PC-3 (cell line): Measurements from ENCODE around the gene CCT3. TPM values are rescaled to one million over a fixed set of nuclear protein-coding genes. Genes with fewer than 3 reads are reported as not detected.

Source experiments
- ATAC-seq: fragments of 200-7000 bp; cut with Tn5 transposase; 2 replicates; pipeline ENCODE4 v1.9.1; 2020; ENCODE audit warnings: mild to moderate bottlenecking, moderate library complexity
- BruUV-seq: library from RNA; stranded (reverse); fragments of 400-500 nt; replicated peaks from 2 replicates; lab custom pipeline; 2021; lab: Mats Ljungman, UMichigan
- CTCF ChIA-PET: fragments of 300-600 bp; sonication (Branson Sonifier 250); formaldehyde crosslinking; loops from one replicate; lab custom pipeline; 2022; ENCODE audit warnings: antibody characterized with exemption; lab: Charles Lee
- POLR2A ChIA-PET: fragments of 300-600 bp; sonication (Branson Sonifier 250); formaldehyde crosslinking; loops from one replicate; lab custom pipeline; 2022; ENCODE audit warnings: antibody characterized with exemption; ENCODE audit not compliant: unreplicated experiment; lab: Charles Lee
- DNase-seq: peaks from one replicate; pipeline ENCODE4 v3.0.0-alpha.2; 2015
- H2AFZ ChIP-seq: fragments of 300-600 bp; sonication (generic); 2 replicates; pipeline ENCODE4 v1.6.0; 2016; ENCODE audit warnings: antibody characterized with exemption, low read length
- H3F3A ChIP-seq: fragments of 300-600 bp; sonication (generic); one replicate; pipeline ENCODE4 v1.6.0; 2017; ENCODE audit warnings: antibody characterized with exemption, low read length, control low read depth, mild to moderate bottlenecking; ENCODE audit not compliant: unreplicated experiment
- H3K27ac ChIP-seq: fragments of 300-600 bp; sonication (generic); 2 replicates; pipeline ENCODE4 v1.5.1; 2016; ENCODE audit warnings: mild to moderate bottlenecking, low read length
- H3K27me3 ChIP-seq: fragments of 300-600 bp; sonication (generic); 2 replicates; pipeline ENCODE4 v1.6.1; 2016; ENCODE audit warnings: low read length, mixed read lengths
- H3K36me3 ChIP-seq: fragments of 300-600 bp; sonication (generic); 2 replicates; pipeline ENCODE4 v1.6.1; 2016; ENCODE audit warnings: low read depth, mixed run types, low read length, mixed read lengths
- H3K4me1 ChIP-seq: fragments of 300-600 bp; sonication (generic); 2 replicates; pipeline ENCODE4 v1.5.1; 2016; ENCODE audit warnings: low read length; ENCODE audit not compliant: insufficient read depth
- H3K4me2 ChIP-seq: fragments of 300-600 bp; sonication (generic); 2 replicates; pipeline ENCODE4 v1.6.0; 2016; ENCODE audit warnings: low read length
- H3K4me3 ChIP-seq: fragments of 300-600 bp; sonication (generic); 2 replicates; pipeline ENCODE4 v1.5.1; 2016; ENCODE audit warnings: mild to moderate bottlenecking, low read length, mixed read lengths
- H3K79me2 ChIP-seq: fragments of 300-600 bp; sonication (generic); 2 replicates; pipeline ENCODE4 v1.6.1; 2017; ENCODE audit warnings: low read length, mixed read lengths
- H3K9ac ChIP-seq: fragments of 300-600 bp; sonication (generic); 2 replicates; pipeline ENCODE4 v1.6.0; 2016; ENCODE audit warnings: mild to moderate bottlenecking, low read length
- H3K9me2 ChIP-seq: fragments of 300-600 bp; sonication (generic); replicated peaks from 2 replicates; pipeline ENCODE4 v1.6.1; 2016; ENCODE audit warnings: mixed run types, low read length, mixed read lengths
- H3K9me3 ChIP-seq: fragments of 300-600 bp; sonication (generic); 2 replicates; pipeline ENCODE4 v1.6.1; 2016; ENCODE audit warnings: low read length, mixed read lengths
- H4K20me1 ChIP-seq: fragments of 300-600 bp; sonication (generic); 2 replicates; pipeline ENCODE4 v1.6.1; 2016; ENCODE audit warnings: low read length, mixed read lengths
- EZH2 ChIP-seq: fragments of 300-600 bp; sonication (generic); IDR thresholded peaks from one replicate; pipeline ENCODE4 v1.6.1; 2017; ENCODE audit warnings: antibody characterized with exemption, mild to moderate bottlenecking, low read length; ENCODE audit not compliant: unreplicated experiment
- EZH2phosphoT487 ChIP-seq: fragments of 300-600 bp; sonication (generic); IDR thresholded peaks from 2 replicates; pipeline ENCODE4 v1.6.1; 2018; ENCODE audit warnings: mild to moderate bottlenecking, antibody characterized with exemption, low read length, borderline replicate concordance
- intact Hi-C: fragments of 100-400 bp; cut with micrococcal nuclease; formaldehyde crosslinking; loops from 2 replicates; pipeline ENCODE4 v1.9.0; 2023
- total RNA-seq: library from RNA; depleted of rRNA; stranded (reverse); fragments of >200 nt; gene quantifications from 2 replicates; pipeline ENCODE4 v1.2.3, GENCODE V29; 2014
- TF ChIP-seq, protein P1 (sequence below): fragments of 300-600 bp; sonication (generic); conservative IDR thresholded peaks from 2 replicates; pipeline ENCODE4 v1.5.1; 2017; ENCODE audit warnings: antibody characterized with exemption, low read depth, mild to moderate bottlenecking, low read length

Gene CCT3
- total RNA-seq, 1 experiment from 2014 or later: 692 TPM

DNA sequence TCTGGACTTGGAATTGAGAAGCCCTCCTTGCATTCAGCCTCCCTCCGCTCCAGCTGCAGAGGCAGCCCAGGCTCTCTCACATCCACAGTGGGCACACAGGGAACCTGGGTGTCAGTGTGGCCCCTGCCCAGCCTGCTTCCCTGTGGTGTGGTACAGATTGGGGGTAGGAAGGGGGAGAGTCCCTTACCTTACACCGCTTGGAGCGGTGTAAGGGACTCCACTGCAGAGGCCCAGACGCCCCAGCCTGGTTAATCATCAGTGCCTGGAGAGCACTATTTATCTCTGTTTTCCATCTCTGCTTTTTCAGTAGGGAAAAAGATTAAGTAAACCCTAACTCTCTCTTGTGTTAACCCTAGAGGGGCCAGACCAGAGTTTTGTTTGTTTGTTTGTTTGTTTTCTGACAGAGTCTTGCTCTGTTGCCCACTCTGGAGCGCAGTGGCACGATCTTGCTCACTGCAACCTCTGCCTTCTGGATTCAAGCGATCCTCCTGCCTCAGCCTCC lies 30.1 kb upstream of the CCT3 start:
- H3K36me3 ChIP-seq: no peaks in the 10 kb centered on the region
- H3K4me1 ChIP-seq: peaks cover 5% of the 10 kb centered on the region; the same call in 1 of the 2 replicates
- DNase-seq (no peak), ATAC-seq (0 out of 2 replicates have a peak, but pooled peaks have one; percentile 8)
- no peaks in the 10 kb centered on the region for H3F3A ChIP-seq
- H3K9ac ChIP-seq: no peak overlapping the region
- H2AFZ ChIP-seq: no peak overlapping the region
- H3K4me3 ChIP-seq: no peak overlapping the region
- no peaks in the 10 kb centered on the region for H3K9me2 ChIP-seq
- H3K27ac ChIP-seq: no peak overlapping the region
- no peaks in the 10 kb centered on the region for H3K79me2 ChIP-seq
- intact Hi-C loops: no loop called here
- no peaks in the 10 kb centered on the region for H3K27me3 ChIP-seq
- no peak overlapping the region for H3K4me2 ChIP-seq
- no peaks in the 10 kb centered on the region for H3K9me3 ChIP-seq
- CTCF ChIA-PET: no interaction called here
- H4K20me1 ChIP-seq: no peaks in the 10 kb centered on the region
- POLR2A ChIA-PET: interaction anchor here (0.5 kb wide), 1 partner anchor 279 kb away, joined by 9 read pairs; no protein-coding TSS in a partner anchor
- no peak for TF ChIP-seq EZH2phosphoT487
- TF ChIP-seq, protein P1, sequence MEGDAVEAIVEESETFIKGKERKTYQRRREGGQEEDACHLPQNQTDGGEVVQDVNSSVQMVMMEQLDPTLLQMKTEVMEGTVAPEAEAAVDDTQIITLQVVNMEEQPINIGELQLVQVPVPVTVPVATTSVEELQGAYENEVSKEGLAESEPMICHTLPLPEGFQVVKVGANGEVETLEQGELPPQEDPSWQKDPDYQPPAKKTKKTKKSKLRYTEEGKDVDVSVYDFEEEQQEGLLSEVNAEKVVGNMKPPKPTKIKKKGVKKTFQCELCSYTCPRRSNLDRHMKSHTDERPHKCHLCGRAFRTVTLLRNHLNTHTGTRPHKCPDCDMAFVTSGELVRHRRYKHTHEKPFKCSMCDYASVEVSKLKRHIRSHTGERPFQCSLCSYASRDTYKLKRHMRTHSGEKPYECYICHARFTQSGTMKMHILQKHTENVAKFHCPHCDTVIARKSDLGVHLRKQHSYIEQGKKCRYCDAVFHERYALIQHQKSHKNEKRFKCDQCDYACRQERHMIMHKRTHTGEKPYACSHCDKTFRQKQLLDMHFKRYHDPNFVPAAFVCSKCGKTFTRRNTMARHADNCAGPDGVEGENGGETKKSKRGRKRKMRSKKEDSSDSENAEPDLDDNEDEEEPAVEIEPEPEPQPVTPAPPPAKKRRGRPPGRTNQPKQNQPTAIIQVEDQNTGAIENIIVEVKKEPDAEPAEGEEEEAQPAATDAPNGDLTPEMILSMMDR: no peak
- no peak for TF ChIP-seq EZH2
- BruUV-seq: no TSS peak

DNA sequence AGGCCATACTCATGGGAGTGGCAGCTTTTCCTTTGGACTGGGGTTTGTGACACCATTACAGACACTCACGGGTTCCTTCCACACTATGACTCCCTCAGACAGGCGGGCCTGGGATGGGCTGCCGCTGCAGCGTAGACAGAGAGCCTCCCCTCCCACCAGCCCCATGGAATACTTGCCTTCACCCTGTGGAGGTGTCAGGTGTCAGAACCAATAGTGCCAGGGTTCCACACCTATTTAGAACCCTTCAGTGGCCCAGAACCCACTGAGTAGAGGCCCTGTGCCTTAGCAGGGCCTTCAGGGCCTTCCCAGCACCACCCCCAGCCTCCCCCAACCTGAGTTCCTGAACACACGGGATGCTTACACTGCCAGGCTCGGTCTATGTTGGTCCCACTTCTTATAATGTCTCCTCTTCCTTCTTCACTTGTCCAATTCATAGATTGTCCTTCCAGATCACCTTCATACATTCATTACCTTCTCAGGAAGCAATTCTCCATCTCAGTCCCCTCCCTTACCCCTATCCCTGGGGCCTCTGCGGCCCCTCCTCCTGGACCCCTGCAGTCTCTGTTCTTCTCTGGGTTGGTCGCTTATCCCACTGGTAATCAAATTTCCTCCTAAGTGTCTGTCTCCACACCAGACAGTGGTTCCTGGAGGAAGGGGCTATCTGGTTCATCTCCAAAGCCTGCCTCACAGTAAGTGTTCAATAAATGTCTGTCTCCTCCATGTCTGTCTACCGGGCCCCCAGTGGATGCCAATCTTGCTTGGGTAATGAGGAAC lies 29.5 kb upstream of the CCT3 start:
- ChIA-PET POLR2A (no interaction called here), CTCF (no interaction called here)
- Histone ChIP-seq H3K27me3 (no peaks in the 10 kb centered on the region), H3K9ac (no peak overlapping the region), H3K4me2 (no peak overlapping the region), H3K36me3 (no peaks in the 10 kb centered on the region), H3F3A (no peaks in the 10 kb centered on the region), H3K27ac (no peak overlapping the region), H3K9me2 (no peaks in the 10 kb centered on the region), H3K4me1 (peaks cover 5% of the 10 kb centered on the region; the same call in 1 of the 2 replicates), H2AFZ (no peak overlapping the region), H3K4me3 (no peak overlapping the region), H4K20me1 (no peaks in the 10 kb centered on the region), H3K79me2 (no peaks in the 10 kb centered on the region), H3K9me3 (no peaks in the 10 kb centered on the region)
- DNase-seq (no peak), ATAC-seq (no peak)
- no TSS peak for BruUV-seq
- intact Hi-C loops: no loop called here
- TF ChIP-seq, protein P1: no peak

DNA sequence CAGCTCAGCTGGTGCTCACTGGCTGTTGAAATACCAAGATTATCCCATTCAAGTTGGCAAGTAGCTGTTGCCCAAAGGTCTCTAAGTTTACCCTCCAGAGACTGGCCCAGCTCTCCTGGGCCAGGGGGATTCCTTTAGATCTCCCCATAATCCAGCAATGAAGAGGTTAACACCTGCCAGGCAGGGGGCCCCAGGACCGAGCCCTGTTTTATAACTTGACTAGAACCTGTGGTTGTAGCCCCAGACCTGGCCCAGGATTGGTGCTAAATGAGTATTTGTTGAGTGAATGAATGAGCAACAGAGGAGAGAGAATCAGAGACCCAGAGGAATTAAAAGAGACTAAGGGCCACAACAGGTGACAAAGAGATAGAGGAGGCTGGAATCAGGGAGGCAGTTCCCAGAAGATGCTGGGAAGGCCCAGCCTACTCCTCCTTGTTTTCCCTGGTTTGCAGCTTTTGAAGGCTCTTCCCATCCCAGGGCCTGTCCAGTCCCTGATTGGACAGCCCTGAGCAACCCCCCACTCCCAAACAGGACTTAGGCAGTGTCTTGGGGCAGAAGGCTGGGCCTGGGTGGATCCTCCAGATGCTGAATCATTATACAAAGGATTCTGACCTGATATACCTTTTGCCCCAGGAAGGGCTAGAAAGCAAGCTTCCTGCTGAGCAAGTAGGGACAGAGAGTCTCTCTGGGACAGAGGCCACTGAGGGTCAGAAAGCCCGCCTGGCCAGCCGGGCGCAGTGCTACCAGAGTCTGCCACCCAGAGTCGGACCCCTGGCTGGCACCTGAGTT lies 28.5 kb upstream of the CCT3 start:
- no TSS peak for BruUV-seq
- H3K36me3 ChIP-seq: no peaks in the 10 kb centered on the region
- no peaks in the 10 kb centered on the region for H3F3A ChIP-seq
- H3K9me3 ChIP-seq: no peaks in the 10 kb centered on the region
- intact Hi-C loops: no loop called here
- no peak overlapping the region for H3K4me2 ChIP-seq
- no peak for DNase-seq
- H4K20me1 ChIP-seq: no peaks in the 10 kb centered on the region
- no peak overlapping the region for H3K4me3 ChIP-seq
- POLR2A ChIA-PET: no interaction called here
- TF ChIP-seq EZH2phosphoT487 (no peak), EZH2 (no peak)
- TF ChIP-seq, protein P1: no peak
- no peak overlapping the region for H3K27ac ChIP-seq
- no peak overlapping the region for H3K9ac ChIP-seq
- CTCF ChIA-PET: no interaction called here
- H3K4me1 ChIP-seq: peaks cover 5% of the 10 kb centered on the region; the same call in 1 of the 2 replicates
- no peaks in the 10 kb centered on the region for H3K27me3 ChIP-seq
- H3K79me2 ChIP-seq: no peaks in the 10 kb centered on the region
- no peak for ATAC-seq
- no peak overlapping the region for H2AFZ ChIP-seq
- no peaks in the 10 kb centered on the region for H3K9me2 ChIP-seq
